ENCODE measurements around the gene MTUS2.

GRCh38 chr13:28865149-28865744 lies 45.1 kb downstream of the MTUS2 start:
- TF ChIP-seq CTBP1 (IDR thresholded peaks at IDR 0.05; ENCODE audit: borderline replicate concordance) (no peak), HDGF (IDR thresholded peaks at IDR 0.05; ENCODE audit: borderline replicate concordance) (no peak), FOXM1 (IDR thresholded peaks at IDR 0.05; ENCODE audit: borderline replicate concordance) (no peak), SP1 (IDR thresholded peaks at IDR 0.05) (no peak), NFRKB (IDR thresholded peaks at IDR 0.05) (no peak), FOXK2 (IDR thresholded peaks at IDR 0.05) (no peak), SUZ12 (IDR thresholded peaks at IDR 0.05) (no peak), L3MBTL2 (conservative IDR thresholded peaks at IDR 0.05) (no peak), LEF1 (IDR thresholded peaks at IDR 0.05; ENCODE audit: borderline replicate concordance) (no peak), BHLHE40 (IDR thresholded peaks at IDR 0.05; ENCODE audit: borderline replicate concordance) (no peak), PKNOX1 (IDR thresholded peaks at IDR 0.05) (no peak)

Data from HEK293T (cell line).